HG03196 (cell line): ENCODE data around the gene CHIA.

Experiments used
- ATAC-seq: cut with Tn5 transposase; IDR thresholded peaks from one replicate; pipeline ENCODE4 v1.9.1; 2021; ENCODE audit not compliant: unreplicated experiment

CHIA gene

GRCh38 chr1:111361761-111362160 lies 71.1 kb downstream of the CHIA start:
- ATAC-seq: no peak

- ATAC-seq: no peak
Measured at GRCh38 chr1:111364690-111365089, 74.0 kb downstream of the CHIA start.

GRCh38 chr1:111366256-111366655 lies 75.6 kb downstream of the CHIA start:
- no peak for ATAC-seq

GRCh38 chr1:111369177-111369576 lies 78.5 kb downstream of the CHIA start:
- no peak for ATAC-seq

GRCh38 chr1:111369645-111370044 lies 79.0 kb downstream of the CHIA start:
- no peak for ATAC-seq
